NCI-H146 treated with DMSO at 0.1 percent for 48 hours (cell line): ENCODE data around the gene SMARCC1.

Experiments
- DNase-seq: peaks from one replicate; lab custom pipeline; 2025; ENCODE audit not compliant: unreplicated experiment; lab: John Stamatoyannopoulos, UW

Gene SMARCC1

DNA sequence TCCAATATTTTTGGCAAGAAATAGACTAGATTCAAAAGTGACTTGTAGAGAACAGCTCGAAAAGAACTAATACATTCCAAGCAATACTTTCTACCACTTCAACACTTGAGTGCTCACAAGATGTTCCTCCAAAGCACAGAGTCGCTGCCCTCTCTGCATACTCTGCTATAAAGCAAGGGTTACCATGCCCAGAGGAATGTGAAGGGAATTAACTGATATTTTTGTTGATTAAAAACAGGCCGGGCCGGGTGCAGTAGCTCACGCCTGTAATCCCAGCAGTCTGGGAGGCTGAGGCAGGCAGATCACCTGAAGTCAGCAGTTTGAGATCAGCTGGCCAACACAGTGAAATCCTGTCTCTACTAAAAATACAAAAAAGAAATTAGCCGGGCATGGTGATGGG lies 145.5 kb downstream of the SMARCC1 start:
- DNase-seq, result no peak

DNA sequence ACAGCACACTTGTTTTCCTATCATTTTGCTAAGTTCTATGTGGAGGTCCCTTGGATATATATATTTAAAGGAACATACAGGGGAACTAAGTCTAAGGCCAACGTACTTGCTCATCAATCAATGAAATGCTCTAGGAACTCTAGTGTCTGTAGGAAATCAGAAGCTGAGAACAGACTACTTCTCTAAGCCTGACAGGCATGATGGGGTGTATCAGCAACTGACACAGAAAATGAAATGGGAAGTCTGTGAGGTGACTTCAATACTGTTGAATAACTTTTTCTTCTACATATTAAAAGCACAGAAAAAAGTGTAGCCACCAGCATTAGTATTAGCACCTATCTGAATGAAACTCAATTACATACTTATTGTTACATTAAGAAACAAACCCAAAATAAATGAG lies 146.2 kb downstream of the SMARCC1 start:
- DNase-seq, result no peak

DNA sequence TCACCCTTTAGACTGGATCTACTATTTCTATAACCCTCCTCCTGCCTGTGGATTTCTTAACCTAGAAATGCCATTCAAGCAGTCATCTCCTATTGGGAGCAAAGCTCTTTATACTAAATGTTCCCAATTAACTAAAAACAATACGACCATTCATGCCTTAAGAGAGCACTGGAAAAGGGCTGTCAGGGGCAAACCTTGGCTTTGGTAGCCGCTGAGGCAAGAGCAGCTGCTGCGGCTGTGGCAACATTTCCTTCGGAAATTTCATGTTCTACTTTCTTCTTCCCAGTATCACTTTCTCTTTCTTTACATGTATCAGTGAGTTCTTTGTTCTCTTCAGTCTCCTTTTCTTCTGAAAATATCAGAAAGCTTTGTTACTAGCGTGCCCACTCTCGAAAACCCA lies 146.7 kb downstream of the SMARCC1 start:
- DNase-seq, result no peak

DNA sequence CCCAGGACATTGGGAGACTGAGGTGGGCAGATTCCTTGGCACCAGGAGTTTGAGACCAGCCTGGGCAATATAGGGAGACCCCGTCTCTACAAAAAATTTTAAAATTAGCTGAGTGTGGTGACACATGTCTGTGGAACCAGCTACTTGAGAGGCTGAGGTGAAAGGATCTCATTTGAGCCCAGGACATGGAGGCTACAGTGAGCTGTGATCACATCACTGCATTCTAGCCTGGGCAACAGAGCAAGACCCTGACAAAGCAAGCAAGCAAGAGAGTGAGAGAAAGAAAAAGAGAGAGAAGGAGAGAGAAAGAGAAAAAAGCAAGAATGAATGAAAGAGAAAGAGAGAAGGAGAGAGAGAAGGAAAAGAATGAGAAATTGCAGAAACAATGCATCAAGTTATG lies 150.9 kb downstream of the SMARCC1 start:
- DNase-seq, result no peak

DNA sequence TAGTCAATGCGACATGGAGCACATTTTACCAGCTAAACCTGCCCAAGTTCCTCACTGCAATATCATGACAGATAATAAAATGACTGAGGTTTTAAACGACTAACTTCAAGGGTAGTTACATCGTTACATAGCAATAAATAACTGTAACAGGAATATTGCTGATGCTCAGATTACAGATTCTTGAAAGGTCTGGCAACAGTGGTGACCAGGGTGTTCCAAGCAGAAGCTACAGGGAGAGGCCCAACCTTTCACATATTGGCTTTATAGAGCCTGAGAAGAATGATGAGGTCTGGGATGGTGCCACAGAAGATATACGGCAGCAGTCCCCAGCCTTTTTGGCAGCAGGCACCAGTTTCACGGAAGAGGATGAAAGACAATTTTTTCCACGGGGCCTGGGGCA lies 151.9 kb downstream of the SMARCC1 start:
- DNase-seq, result no peak

DNA sequence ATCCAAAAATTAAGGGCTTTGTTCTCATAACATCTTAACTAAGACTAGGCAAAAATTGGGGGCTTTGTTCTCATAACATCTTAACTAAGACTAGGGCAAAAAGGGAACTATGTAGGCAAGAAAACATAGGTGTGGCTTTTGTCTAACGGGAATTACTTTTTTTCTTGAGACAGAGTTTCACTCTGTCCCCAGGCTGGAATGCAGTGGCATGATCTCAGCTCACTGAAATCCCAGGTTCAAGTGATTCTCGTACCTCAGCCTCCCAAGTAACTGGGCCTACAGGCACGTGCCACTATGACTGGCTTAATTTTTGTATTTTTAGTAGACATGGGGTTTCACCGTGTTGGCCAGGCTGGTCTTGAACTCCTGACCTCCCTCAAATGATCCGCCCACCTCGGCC lies 153.3 kb downstream of the SMARCC1 start:
- no peak for DNase-seq

DNA sequence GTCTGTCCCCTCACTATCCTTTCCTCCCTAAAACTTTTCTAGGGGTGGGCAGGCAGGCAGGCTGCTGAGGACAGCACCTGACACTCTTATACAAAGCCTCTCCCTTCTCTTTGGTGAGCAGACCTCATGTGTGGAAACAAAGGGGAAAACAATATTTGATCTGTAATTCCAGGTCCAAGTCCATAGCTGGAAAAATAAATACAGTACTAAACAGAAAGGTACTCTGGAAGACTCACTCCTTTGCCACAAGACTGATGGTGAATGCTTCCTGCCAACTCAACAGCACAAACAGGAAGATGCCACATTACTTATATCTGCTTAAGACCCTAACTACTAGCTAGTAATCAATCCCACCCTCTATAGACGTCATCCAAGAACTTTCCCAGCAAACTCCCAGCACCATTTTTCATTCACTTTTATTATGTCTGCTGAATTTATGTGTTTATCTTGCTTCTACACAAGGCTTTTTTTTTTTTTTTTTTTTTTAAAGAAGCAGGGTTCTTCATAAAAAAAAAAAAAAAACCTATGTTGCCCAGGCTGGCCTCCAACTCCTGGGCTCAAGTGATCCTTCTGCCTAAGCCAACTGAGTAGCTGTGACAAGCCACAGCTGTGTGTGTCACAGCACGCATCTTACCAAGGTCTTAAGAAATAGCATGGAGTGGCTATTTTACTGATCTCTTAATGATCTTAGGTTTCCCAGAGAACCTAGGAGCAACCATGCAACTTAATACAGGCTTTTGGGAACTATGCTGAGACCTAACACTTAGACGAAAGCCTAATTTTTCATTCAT lies 158.8 kb downstream of the SMARCC1 start:
- DNase-seq, result no peak

DNA sequence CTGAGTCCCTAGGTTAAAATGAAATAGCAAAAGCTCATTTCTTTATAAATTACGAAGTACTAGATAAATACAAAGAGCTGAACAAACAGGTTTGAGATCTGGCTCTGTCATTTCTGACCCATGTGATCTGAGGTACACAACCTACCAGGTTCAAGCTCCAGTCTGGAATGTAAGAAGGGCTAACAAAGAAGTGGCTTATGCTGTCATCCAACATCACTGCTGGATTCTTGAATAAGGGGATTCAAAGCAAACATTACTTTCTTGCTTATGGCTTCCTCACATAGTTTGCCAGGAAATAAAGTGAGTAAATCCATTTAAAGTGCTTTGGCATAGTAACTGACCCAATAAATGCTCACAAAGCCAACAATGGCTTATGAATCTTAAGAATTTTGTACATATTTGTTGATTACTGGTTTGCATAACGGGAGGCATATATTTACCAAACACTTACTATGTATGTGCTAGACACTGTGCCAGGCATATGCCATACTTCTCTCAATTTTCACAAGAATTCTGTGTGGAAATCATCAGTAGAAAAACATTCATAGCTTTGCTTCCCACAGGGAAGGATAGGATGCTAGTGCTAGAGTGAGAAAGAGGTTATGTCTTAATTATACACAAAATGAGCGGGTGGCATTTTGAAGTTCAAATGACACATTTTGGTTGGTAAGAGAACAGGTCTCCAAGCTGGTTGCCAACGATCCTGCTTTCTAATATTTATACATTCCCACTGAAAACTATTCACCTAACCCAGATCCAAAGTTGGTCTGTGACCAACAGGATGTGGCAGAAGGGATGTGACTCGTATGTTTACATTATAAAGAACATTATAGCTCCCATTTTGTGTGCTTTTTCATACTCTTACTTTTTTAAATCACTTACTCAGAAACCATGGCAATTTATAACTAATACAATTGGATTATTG lies 164.3 kb downstream of the SMARCC1 start:
- DNase-seq, result no peak

DNA sequence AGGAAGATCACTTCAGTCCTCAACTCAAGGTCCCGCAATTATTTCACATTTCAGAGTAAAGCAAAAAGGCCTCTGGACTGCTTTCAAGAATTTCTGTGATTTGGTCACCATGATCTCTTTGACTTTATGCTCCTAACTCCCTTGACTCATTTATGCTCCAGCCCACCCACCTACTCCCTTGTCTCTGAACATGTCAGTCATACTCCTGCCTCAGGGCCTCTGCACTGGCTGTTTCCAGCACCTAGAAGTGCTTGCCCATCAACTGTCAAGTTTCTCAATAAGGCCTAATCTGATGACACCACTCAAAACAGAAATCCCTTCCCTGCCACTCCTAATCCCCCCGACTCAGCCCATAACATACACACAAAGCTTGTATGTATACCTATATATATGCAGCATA lies 166.9 kb downstream of the SMARCC1 start:
- DNase-seq, result no peak

DNA sequence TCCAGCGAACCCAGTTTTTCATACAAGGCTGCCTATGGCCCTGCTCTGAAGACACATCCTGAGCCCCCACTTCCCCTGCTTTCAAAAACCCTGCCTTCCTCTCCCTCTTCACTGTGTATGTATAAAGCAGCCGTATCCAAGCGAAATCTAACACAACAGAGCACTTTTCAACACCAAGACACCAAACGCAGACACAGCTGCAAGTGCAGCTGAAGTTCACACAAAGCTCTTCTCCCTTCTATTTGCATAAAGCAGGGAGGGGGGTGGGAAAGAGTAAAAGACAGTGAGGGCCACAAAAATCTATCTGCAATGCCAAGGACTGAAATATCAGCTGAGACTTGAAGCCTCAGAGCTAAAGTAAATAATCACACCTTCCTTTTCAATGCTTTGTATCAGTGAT lies 168.0 kb downstream of the SMARCC1 start:
- DNase-seq, result no peak

DNA sequence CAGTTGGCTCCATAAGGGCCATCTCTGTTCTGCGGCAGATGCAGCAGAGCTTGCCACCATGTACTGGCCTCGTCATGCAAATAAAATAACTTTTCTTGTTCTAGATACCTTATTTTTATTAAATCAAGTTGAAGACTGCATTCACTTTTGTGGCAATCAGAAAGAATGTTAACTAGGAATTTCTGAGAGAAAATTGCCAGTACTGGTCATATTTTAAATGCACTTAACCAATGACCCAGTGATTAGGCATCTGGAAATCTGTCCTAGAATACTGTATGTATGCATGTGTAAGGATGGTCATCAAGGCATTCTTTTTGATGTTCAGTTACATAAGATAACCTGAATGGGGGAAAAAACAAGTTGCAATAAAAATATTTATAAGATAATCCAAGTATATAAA lies 168.8 kb downstream of the SMARCC1 start:
- no peak for DNase-seq

DNA sequence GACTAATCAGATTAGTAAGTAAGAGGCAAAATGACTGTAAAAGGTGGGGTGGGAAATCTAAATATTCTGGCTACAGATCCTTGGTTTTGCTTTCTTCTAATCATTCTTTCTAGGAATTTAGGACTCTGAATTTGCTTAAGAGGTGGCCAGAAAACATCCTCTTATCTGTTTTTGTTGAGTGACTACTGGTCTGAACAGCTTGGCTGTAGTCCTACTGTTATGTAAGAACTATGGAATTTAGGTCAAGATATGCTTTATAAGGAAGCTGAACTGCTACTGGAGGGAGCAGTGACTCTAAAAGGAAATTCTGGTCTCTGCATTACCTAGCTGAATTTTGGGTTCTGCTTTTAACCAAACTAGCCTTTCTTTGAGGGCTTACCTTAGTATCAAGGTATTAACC lies 169.5 kb downstream of the SMARCC1 start:
- no peak for DNase-seq

DNA sequence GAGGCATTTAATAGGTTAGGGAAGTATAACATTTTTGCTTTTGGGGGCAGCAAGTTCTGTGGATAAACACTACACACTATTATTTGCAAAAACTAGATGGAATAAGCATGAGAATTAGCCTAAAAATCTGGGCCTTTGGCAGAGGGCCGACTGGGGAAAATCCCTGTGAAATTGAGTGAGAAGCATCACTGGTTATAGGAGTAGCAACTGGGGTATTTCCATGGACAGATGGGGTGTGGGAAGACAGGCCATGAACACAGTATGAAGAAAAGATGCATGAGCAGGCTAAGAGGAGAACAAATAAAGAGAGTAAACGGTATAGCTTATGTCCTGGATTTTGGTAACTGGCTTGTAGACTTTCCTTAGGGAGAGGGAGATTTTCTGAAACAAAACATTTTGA lies 170.1 kb downstream of the SMARCC1 start:
- DNase-seq, result no peak

DNA sequence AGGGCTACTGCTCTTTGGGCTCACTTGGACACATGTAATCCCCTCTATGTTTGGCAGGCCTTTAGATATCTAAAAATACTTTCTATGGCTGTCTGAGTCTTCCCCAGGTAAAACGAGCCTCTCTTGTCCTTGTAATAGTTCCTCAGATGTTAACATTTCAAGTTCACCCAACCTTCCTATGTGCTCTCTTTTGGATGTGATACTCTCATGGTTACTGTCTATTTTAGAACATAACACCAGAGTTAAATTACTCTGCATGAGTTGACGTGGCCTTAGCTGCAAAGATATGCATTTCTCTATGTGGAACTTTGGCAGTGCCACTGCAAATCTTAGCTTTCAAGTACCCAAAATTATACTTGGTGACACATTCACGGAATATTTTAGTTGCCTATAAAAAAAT lies 171.1 kb downstream of the SMARCC1 start:
- DNase-seq, result no peak

DNA sequence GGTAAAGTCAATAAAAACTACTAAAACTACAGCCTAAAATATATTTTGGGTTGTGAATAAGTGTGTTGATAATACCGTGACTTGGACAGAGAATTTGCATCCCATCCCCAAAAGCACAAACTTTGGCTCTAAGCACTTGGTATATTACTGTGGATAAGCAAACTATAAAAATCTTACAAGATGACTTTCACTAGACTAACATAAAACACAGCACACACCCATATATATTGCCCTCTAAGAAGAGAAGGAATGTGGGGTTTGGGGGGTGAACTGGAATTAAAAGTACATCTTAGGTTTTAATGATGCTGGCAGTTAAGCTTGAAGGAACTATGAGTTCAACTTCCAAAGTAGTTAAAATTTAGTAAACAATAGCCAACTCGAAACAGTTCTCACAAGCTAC lies 174.4 kb downstream of the SMARCC1 start:
- DNase-seq, result no peak

DNA sequence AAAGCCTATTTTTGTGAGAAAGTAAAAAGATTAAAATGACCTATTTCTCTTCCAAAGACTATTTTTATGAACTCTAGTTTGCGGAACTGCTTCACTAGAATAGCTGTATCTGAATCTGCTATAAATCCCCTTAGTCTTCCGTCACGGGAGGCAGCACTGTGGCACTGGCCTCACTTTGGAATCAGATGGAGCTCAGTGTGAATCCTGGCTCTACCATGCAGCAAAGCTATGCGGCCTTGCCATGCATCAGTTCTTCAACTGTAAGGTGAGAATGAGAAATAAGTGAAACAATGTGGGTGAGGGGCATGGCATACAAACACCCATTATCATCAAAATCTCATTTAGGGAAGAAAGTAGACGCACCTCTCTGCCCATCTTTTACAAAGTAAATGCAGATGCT lies 175.5 kb downstream of the SMARCC1 start:
- no peak for DNase-seq

DNA sequence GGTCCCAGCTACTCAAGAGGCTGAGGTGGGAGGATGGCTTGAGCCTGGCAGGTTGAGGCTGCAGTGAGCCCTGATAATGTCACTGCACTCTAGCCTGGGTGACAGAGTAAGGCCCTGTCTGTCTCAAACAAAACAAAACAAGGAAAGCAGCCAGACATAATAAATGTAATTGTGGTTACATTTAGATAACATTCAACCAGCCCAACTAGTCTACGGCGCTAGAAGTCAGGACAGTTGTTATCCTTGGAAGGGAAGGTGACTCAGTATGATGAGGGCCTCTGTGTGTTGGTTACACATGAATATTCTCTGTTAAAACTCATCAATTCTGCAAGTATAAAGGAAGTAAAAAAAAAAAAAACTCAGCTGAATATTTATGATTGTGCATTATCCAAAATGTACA lies 176.0 kb downstream of the SMARCC1 start:
- DNase-seq, result no peak

DNA sequence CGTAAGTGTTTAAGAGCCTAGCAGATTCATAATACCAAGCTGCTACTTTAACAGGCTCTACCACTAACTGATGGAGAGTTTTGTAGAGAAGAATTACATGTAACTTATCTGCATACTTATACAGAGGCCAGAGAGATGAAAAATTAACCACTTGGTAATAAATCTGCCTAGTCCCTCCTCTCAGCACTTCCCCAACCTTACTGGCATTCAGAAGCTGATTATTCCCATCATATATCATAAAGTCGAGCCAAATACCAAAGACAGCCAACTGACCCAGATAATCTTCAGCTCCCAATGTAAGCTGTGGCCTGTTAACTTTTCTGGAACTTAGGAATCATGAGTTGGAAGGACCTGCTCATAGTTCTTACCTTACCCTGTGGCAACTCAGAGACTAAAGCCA lies 177.5 kb downstream of the SMARCC1 start:
- no peak for DNase-seq

DNA sequence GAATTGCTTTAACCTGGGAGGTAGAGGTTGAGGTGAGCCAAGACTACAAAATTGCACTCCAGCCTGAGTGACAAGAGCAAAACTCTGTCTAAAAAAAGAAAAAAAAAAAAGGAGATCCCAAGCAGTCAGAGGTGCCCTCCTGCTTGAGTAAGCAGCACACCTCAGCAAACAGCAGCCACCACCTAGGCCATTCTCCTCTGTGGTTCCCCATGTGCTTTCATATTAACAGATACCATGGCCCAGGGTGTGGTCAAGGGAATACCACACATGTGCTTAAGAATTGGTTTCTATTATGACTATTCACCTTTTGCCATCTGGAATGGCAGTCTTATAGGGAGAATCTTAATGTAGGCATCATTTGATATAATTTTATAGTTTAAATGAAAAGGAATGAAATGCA lies 178.4 kb downstream of the SMARCC1 start:
- no peak for DNase-seq

DNA sequence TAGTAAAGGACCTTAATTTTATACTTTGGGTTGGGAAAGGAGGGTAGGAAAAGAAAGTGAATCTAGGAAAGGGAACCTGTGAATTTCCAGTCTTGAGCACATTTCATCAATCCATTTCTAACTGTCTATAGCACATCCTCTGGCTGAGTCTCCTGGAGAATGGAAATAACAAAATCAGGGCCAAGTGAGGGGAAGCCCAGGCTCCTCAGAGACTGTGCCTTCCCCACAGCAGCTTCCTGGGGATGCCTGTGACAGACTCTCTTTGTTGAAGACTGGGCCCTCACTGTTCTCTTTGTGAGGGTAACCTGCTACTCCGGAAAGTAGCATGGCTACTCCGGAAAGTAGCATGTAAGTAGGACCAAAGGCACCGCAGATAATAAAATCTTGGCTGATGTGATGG lies 180.4 kb downstream of the SMARCC1 start:
- DNase-seq, result no peak

DNA sequence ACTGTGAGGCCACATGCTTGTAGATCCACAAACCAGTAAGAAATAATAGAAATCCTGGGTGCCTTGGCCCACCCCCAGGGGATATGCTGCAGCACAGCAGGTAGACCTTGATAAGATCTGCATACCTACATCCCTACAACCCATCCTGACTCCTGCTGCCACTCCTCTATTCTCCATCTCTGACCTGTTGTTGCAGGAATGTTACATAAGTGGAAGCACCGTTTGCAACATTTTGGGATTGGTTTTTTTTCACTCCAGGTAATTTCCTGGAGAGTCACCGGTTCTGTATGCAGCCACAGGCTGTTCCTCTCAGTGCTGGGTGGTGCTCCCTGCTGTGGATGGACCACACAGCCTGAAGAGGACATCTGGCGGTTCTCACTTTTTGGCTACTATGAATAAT lies 186.9 kb downstream of the SMARCC1 start:
- no peak for DNase-seq

DNA sequence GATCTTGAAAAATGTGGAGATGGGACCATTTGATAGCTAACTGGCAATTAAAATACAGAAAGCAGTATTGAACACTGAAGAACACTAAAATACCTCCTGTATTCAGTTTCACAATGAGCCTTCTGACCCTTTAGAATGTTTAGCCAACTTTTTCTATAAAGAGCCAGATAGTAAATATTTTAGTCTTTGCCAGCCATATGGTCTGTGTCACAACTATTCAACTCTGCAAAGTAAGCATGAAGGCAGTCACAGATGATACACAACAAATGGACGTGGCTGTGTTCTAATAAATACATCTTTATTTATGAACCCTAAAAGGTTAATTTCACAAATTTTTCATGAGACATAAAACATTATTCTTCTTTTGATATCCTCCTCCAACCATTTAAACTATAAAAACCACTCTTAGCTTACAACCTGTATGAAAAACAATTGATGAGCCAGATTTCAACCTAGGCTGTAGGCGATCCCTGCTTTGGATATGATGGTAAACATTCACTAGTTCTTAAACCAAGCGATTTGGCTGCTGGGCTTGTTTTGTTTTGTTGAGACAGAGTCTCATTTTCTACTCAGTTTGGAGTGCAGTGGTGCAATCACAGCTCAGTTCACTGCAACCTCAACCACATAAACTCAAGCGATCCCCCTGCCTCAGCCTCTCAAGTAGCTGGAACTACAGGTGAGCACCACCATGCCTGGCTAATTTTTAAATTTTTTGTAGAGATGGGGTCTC lies 189.5 kb downstream of the SMARCC1 start:
- DNase-seq, result no peak
